OCI-LY7 (cell line): ENCODE results near the gene RASSF5.

ENCODE experiments used
- CTCF ChIP-seq: fragments of 200-600 bp; sonication (generic); conservative IDR thresholded peaks from 2 replicates; pipeline ENCODE4 v1.5.1; 2014; ENCODE audit warnings: mild to moderate bottlenecking, antibody characterized with exemption, low read length, moderate library complexity, mixed read lengths
- EZH2phosphoT487 ChIP-seq: fragments of 200-600 bp; sonication (generic); IDR thresholded peaks from 2 replicates; pipeline ENCODE4 v1.6.1; 2018; ENCODE audit warnings: low read depth, borderline replicate concordance, mild to moderate bottlenecking, mixed run types, antibody characterized with exemption, low read length, moderate library complexity, mixed read lengths

DNA sequence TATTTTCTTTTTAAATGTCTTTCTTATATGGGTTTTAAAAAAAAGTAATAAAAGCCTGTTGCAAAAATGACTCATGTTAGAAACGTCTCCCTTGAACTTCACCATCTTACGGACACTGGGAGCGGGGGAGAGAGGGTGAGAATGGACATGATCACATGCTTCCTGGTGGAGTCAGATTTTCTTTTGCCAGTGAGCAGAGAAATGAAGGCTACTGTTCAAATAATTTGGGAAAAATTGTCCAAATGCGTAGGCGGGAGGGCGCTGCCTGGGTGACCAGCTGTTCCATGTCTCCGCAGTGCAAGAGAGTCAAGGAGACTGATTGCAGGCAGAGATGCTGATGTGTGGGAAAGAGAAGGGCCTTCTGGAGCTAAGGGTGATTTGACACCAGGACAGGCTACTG is 81.9 kb downstream of the RASSF5 start:
- no peak for TF ChIP-seq CTCF
- TF ChIP-seq EZH2phosphoT487, result no peak
